ENCODE data around the gene MYL5.
"Not testable (repeated sequence)": the region's sequence is repeated elsewhere in the genome, so short reads cannot be mapped to it uniquely, and the experiment has no call there.

MYL5 gene

DNA sequence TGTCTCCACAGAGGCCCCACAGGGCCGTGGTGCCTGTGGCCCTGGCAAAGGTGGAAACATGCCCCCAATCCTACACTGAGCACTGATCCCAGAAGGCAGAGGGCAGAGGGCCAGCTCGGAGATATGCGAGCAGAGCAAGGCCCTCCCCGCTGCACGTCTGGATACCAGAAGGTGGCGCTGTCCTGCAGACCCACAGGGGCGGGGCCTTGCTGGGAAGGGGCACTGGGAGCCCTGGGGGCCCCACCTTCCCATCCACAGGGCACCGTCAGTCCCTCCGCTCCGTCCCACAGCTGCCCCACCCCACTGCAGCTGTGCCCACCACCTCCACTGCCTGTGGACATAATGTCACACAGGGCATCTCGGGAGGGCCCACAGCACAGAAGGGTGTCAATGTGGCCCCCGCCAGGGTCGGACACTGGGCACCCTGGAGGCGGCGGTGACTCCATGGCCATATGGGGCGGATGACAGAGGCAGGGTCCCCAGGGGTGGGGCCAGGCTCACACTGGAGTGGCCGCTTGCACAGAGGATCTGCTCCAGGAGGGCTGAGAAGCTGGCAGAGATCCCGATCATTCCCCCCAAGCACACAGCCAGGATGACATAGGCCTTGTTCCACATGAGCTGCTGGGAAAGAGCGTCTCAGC, 9.8 kb downstream of the MYL5 start:
- DNase-seq, result peak in 44 of 56 donors; percentile 16 to 80 (median 44)

DNA sequence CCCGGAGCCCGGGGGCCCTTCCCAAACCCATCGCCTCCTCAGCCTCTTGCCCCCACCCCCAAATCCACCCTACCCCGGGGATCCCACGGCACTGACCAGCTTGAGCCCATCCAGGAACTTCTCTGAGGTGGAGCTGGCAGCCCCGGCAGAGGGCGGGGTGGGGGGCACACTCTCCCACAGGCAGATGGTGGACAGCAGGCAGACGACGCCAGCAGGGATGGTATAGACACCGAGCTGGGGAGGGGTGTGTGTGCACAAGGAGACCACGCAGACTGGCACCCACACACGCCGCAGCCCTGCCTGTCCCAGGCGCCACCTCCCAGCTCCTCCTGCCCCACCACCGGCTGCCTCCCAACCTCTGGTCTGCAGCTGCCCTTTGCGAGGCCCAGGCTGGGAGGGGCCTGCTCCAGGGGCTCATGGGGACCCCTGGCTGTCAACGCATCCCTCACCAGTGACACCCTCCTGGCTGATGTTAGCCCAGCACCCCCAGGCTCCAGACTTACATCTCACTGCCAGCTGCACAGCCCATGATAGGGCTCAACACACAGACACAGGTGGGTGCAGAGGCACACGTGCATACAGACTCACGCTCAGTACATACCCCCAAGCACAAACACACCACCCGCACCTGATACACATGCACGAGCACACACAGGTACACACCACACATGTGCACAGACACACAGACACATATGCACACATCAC, 10.4 kb downstream of the MYL5 start:
- no peak for DNase-seq

DNA sequence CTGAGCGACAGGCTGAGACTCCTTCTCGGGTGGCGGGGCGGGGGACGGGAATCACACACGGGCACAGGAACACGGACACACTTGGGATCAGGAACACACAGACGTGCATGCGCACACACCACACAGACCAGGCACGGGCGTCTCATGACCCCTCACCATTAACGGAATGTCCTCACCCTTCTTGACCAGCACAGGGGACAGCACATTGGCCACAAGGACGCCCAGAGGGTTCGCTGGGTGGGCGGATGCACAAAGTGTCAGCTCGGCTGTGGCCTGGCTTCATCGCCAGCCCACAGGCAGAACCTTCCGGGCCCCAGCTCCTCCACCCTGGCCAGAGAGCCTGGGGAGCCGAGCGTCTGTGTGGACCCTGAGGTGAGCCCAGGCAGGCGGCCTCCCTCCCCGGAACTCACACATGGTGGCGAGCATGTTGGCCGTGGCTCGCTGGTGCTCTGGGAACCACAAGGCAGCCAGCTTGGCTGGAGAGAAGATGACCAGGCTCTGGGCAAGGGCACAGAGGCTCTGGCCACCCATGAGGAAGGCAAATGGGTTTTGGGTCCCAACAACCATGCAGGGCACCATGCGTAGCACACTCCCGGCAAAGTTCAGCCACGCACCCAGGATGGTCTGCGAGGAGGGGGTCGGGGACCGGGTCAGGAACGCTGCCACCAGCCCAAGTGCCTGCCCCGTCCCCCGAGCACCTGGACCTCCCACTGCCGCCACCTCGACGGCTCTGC, 11.5 kb downstream of the MYL5 start:
- no peak for DNase-seq

DNA sequence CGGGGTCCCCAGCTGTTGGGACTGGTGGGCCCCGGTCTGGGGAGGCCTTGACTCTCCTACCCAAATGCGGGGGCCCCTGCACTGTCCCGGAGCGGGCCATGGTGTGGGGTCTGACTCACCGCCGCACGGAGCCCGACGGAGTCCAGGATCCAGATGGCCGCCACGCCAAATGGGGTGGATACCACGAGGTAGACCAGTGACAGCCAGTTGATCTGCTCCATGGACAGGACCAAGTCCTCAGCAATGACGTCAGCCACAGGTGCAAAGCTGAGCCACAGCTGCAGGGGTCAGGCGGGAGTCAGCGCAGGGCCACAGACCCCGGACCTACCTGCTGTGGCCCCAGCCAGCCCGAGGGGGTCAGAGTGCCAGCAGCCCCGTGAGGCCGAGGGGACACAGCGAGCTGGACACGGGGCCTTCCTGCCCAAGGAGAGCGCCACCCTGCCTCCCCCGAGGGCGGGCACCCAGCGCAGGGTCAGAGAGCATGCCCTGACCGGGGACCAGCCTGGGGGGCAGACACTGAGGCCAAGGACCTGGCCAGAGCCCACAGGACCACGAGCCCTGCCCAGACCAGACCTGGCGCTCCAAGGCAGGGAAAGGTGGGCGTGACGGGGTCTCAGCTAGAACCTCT, 12.2 kb downstream of the MYL5 start:
- no peak for DNase-seq

DNA sequence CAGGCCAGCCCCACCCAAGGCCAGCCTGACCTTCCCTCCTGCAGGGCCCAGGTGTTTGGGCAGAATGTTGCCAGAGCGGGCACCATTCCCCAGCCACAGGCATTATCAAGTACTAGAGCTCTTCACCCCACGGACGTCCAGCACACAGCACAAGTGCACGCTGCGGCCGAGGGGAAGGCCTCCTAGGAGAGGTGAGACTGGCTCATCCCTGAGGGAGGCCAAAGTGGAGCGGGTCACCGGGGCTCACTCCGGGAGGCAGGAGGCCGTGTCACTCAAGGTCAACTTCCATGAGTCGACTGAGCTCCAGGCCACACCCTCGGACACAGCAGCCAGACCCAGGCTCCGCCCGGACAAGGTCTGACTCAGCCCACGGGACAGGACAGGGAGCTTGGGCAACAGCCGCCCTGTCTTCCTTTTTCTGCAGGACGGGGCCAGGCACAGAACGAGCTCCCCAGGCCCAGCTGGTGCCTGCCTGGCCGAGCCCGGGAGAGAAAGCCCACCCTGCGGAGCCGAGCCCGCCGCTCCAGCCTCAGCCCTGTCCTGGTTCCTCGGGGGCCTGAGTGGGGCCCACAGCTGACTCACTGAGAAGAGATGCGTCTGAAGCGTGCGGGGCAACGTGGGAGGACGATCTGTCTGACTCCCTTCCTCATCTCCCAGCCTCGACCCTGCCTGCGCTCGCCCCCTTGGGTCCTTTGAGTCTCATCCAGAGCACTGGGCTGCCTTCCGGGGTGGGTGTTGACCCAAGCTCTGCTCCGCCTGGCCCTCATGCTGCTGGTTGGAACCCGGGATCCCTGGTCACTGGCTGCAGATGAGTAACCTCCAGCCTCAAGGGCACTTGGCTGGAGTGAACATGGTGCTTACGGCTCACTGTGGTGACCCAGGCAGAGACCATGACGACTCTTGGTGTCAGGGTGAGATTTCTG, 13.0 kb downstream of the MYL5 start:
- peak in 2 of 56 donors; percentile 24 to 32 for DNase-seq

DNA sequence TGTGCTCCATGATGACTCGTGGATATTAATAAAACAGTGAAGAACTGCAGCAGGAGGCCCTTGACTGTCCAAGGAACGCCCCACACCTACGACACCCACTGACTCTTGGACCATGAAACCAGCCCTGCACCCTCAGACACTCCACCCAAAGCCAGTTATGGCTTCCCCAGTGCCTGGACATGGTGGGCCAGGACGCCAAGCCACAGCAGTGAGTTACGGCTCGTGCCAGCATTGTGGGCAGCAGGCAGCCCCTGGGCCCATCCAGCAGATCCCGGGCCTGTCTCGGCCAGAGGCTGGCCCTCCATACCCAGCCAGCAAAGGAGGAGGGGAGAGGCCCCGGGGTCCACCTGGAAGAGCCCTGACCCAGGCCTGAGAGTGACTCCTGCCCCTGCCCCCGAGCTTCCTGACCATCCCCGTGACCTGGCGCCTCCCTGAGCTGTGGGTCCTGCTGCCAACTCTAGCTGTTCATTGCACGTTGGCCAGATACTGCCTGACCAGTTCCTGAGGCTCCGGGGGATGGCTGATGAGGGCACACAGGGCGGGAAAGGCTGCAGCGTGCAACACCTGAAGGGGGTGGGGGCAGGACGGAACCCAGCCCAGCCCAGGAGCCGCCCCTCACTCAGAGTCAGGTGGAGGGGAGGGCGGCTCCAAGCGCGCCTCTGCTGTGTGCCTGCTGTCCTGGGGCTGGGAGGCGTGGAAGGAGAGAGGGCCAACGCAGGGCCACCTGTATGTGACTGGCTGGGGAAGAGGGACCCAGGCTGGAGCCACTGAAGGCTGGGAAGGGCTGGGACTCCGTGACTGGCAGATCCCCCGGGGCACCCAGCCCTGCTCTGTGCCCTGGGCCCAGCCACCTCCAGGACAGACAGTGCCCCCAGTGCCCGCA, 13.9 kb downstream of the MYL5 start:
- DNase-seq, result no peak

DNA sequence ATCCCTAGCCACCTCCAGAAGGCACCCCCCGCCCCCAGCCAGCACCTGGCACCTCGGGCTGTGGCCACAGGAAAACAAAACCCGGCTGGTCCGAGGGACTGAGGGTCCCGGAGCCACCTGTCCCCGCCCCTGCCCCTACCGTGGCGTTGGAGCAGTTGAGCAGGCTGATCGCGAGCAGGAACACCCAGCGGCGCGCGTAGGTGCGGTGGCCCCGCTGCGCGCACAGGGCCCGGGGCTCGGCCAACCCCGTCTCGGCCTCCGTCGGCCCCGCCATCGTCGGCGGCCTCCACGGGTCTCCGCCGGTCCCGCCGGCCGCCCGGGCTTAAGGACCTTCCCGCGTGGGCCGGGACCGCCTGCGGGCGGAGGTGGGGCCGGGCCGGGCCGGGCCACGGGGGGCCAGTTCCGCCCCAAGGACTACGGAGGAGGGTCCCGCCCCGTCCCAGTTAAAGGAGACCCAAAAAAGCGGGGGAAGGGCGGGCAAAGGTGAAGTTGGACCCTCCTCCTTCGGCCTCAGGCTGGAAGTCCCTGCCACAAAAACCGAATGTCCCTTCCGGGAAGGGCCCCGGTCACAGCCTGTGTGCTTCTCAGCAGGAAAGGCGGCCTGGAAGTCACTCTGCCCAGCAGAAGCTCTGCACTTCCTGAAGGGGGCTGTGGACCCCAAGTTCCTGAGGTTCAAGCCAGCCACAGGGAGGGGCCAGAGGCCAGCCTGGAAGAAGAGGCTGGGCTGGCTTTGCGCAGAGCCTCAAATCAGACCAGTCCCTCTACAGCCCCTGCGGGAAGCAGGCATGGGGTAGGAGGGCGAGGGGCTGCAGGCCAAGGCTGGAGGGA, 14.7 kb downstream of the MYL5 start, which contains the start of gene SLC49A3:
SLC49A3 (minus strand) TSS at position 298 of the 828 bp plus-strand sequence; CDS start at position 274, 24 bp downstream.
- no peak for DNase-seq

DNA sequence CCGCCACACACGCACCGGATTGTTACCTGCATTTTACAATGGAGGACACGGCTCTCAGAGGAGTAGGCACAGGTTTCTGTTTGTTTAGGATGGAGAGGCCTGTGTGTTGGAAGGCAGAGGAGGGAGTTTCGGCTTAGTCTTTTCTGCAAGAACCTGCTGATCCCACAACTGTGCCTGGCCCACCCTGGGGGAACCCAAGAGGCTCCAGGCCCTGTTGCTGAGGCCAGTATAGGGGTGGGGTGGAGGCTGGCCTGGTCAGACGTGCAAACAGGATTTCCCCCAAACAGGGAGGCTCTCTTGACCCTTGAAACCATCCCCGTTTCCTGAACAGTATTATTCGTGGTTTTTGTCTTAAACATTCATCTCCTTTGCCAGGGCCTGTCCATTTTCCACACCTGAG, 15.4 kb downstream of the MYL5 start:
- DNase-seq, result no peak

DNA sequence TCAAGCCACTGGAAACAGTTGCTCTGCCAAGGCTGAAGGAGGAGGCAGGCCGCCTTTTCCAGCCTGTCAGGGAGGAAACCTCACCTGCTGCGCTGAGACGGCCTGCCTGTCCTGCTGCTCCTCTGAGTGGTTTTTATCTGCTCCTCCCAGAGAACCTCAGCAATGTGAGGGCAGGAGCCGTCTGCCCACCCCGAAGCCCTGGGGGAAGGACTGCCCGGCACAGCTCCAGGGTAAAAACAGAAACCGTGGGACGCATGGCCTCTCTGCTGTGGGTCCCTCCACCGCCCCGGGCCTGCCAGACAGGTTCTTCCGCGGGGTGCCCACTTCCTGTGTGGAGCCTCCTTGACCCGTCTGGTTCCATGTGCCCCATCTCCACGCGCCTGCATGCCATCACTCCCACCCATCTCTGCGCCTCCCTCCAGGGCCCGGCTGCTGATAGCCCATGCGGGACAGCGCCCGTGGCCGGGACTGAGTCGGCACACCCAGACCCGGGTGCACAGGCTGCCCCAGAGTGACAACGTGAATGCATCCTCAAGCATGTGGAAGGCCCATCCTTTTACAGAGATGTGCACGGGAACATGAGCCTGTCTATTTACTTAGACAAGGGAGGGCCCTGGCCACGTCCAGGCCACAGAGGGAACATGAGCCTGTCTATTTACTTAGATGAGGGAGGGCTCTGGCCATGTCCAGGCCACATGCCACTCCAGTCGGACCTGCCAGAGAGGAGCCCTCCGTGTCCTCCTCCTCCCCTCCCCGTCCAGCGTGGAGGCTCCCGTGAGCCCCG, 18.6 kb downstream of the MYL5 start:
- no peak for DNase-seq

DNA sequence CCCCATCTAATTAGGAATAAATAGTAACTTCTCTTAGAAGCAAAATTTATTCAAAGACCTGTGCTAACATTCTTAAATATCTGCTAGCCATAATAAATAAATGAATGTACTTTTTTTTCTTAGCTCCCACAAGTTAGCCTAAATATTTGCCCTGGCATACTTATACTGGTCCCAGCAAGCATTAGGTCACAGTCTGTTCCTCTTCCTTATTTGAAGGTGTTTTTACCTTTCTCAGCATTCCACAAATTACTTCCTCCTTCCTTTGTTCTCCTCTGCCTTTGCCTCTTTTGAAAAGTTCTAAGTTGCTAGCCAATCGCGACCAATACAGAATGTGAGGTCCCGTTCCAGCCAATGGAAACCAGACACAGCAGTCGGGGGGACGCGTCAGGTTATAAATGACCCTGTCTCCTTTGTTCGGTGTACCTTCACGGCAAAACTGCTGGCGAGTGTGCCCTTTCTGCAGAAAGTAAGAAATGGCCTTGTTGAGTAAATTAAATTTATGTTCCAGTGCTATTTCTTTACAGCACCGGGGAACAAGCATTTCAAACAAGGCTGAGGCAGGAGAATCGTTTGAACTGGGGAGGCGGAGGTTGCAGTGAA, 20.1 kb downstream of the MYL5 start:
- not testable (repeated sequence) for DNase-seq

DNA sequence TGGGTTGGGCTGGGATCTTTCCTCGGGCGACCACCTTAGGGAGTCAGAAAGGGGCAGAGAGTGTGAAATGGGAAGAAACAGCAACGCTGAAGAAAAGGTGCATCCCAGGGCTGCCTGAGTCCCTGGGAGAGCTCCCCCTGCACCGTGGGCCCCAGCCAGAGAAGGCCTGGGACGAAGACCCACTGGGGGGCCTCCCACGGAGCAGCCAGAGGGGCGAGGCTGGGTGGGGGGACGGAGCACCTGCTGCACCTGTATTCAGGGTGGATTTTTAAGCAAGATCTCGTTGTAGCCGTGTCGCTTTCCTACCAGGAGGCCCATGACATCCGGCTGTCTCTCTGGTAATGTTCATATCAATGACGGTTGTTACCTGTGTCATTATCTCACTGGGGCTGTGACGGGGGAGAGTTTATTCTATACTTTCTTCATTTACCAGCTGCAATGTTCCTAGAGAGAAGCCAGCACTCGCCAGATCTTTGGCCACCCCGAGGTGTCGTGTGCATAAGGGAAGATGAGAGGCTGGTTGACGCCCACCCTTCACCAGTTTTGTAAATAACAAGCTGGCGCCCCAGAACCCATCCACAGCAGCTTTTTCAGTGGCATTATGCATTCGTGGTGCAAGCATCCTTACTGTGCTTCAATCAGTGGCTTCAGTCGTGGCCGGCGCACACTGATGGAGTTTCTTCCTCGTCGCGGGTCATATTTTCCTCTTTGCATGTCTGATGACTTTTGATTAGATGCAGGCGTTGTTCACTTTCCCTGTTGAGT, 25.7 kb downstream of the MYL5 start:
- DNase-seq, result no peak

DNA sequence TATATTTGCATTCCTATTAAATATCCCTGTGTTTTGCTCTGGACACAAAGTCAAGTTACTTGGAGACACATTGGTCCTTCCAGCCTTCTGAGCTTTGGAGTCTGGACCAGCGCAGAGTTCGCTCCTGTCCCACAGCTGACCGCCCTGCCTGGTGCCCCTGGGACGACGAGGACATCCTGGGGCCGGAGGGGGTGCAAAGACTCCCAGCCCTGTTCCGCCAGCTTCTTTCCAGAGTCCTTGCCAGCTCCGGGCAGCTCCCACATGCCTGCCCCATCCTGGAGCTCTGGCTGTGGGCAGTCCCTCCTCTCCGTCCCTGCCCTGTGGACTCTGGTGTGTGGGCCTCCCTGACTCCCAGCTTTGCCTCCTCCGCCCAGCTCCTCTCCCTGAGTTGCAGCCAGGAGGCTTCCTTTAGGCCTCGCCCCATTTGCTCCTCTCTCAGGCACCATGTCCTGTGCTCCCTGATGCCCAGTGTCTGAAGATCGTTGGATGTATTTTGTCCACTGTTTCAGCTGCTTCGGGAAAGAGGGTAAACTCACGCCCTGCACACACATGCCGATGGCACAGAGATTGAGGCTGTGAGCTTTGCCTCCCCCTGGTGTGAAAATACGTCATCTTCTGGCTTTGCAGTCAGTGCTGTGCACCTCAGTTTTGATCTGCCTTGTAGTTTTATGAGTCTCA, 26.4 kb downstream of the MYL5 start:
- no peak for DNase-seq

DNA sequence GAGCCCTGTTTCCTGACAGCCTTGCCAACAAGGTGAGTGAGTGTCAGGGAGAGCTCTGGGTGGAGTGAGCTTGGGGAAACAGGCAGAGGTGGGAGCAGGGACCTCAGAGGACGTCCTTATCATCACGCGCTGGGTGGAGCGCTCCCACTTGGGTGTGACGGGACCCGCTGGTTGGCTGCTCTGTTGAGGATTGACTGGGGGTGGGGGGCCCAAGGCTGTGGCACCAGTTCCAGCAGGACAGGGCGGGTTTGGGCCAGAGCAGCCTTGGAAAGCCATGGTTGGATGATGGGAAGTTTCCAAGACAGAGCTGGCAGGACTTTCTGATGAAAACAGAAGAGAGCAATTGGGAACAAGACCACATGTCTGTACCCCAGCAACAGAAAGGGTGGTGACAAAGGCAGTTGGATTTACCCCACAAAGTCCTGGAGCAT, 28.3 kb downstream of the MYL5 start:
- peak in 2 of 56 donors; percentile 29 to 41 for DNase-seq

DNA sequence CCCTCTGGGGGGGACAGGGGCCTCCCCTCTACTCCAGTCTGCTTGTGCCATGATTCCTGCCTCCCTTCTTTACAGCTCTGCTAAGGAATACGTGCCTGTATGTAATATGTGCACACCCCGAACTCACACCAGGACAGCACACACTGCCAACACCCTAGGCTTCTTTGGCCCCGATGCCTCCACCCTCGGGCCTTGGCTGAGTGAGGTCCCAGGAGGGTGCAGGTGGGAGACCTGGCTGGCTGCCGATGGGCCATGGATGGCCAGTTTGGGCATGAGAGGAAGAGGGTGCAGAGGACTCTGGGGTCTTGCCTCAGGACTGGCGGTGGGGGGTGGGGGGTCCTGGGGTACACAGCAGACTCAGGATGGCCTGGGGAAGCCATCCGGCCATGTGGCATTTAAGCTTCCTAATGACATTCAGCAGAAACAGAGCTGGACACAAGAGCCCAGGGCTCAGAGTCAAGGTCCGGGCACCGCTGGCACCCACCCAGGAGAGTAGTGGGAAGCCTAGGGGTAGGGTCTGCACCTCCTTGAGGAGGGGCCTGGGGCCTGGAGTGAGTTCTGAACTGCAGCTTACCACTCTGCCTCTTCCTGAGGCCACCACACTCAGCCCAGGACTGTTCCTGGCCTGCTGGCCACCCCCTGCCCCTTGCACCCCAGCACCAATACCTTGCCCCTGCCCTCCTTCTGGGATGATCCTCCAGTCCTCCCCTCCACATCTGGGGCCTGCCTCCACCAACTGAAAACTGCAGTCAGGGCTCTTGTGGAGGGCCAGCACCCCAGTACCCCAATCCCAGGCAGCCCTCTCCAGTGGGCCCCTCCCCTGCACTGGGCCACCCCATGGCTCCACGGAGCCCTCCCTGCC, 29.2 kb downstream of the MYL5 start:
- no peak for DNase-seq
